BLaER1 (cell line): ENCODE data around the gene PPM1E.

ENCODE experiments used
- H3K27ac ChIP-seq: shearing (Covaris generic); formaldehyde crosslinking; 2 replicates; pipeline ENCODE4 v1.8.1; 2022
- H3K27me3 ChIP-seq: shearing (Covaris generic); formaldehyde crosslinking; 2 replicates; pipeline ENCODE4 v1.8.1; 2022
- H3K36me3 ChIP-seq: shearing (Covaris generic); formaldehyde crosslinking; 2 replicates; pipeline ENCODE4 v1.8.1; 2022
- H3K4me1 ChIP-seq: shearing (Covaris generic); formaldehyde crosslinking; 2 replicates; pipeline ENCODE4 v1.8.1; 2022
- H3K4me2 ChIP-seq: shearing (Covaris generic); formaldehyde crosslinking; 2 replicates; pipeline ENCODE4 v1.8.1; 2022
- H3K4me3 ChIP-seq: shearing (Covaris generic); formaldehyde crosslinking; 2 replicates; pipeline ENCODE4 v1.8.1; 2022
- H3K9ac ChIP-seq: shearing (Covaris generic); formaldehyde crosslinking; 2 replicates; pipeline ENCODE4 v1.8.1; 2022
- H3K9me3 ChIP-seq: shearing (Covaris generic); formaldehyde crosslinking; 2 replicates; pipeline ENCODE4 v1.8.1; 2022
- H4K20me1 ChIP-seq: shearing (Covaris generic); formaldehyde crosslinking; 2 replicates; pipeline ENCODE4 v1.8.1; 2022
- Cebpa-rat ChIP-seq: shearing (Covaris generic); IDR thresholded peaks from 2 replicates; pipeline ENCODE4 v1.8.1; 2022

The PPM1E gene

DNA sequence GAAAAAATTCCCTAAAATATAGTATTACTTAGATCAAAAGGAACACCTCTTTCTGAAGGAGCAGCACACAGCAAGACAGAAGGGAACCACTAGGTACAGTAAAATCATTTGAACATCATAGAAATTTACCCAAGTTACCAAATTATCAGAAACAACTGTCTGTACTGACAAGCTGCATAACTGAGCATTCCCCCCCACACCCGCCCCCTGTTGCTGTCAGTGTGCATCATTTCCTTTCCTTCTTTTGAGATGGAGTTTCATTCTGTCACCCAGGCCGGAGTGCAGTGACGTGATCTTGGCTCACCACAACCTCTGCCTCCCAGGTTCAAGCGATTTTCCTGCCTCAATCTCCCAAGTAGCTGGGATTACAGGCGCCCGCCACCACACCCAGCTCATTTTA is 230.3 kb downstream of the PPM1E start:
- Histone ChIP-seq H3K4me3 (no peak overlapping the region), H3K27me3 (no peaks in the 10 kb centered on the region), H4K20me1 (no peaks in the 10 kb centered on the region), H3K27ac (no peak overlapping the region), H3K9me3 (no peaks in the 10 kb centered on the region), H3K36me3 (no peaks in the 10 kb centered on the region), H3K9ac (no peak overlapping the region), H3K4me2 (no peak overlapping the region), H3K4me1 (no peaks in the 10 kb centered on the region)
- no peak for TF ChIP-seq Cebpa-rat

DNA sequence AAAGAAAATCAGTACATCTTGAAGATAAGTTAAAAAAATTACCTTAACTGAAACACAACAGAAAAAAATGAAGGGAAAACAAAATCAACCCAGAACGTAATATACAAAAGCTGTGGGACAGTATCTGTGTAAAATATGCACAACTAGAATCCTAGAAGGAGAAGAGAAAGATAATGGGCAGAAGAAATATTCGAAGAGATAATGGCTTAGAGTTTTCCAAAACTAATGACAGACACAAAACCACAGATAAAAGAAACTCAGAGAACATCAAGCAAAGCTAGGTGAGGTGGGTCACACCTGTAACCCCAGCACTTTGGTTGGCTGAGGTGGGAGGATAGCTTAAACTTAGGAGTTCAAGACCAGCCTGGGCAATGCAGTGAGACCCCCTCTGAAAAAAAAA is 234.0 kb downstream of the PPM1E start:
- H3K4me3 ChIP-seq, result no peak overlapping the region
- no peak overlapping the region for H3K9ac ChIP-seq
- no peak overlapping the region for H3K4me2 ChIP-seq
- H3K36me3 ChIP-seq, result no peaks in the 10 kb centered on the region
- H3K27me3 ChIP-seq, result no peaks in the 10 kb centered on the region
- no peaks in the 10 kb centered on the region for H3K9me3 ChIP-seq
- no peak overlapping the region for H3K27ac ChIP-seq
- no peak for TF ChIP-seq Cebpa-rat
- H3K4me1 ChIP-seq, result no peaks in the 10 kb centered on the region
- no peaks in the 10 kb centered on the region for H4K20me1 ChIP-seq

DNA sequence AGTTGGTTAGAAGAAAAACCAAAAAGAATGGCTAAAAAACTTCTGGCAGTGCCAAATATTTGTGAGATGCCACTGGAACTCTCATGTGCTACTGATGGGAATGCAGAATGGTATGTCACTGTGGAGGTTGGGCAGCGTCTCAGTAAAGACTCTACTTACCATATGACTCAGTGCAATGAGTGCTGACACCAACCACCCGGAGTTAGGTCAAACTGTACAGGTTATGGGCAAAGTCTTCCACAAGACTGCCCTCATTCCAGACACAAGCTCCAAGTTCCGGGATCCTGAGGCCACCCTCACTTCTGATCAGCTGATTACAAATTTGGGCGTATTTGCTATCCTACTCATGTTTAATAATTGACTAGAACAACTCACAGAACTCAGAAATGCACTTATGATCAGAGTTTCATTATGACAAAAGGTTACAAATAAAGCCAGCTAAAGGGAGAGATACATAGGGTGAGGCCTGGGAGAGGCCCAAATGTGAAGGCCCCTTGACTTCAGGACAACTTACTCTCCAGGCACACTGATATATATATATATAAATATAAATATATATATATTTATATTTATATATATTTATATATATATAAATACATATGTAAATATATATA is 236.2 kb downstream of the PPM1E start:
- H3K36me3 ChIP-seq, result peaks cover 12% of the 10 kb centered on the region
- H3K27ac ChIP-seq, result no peak overlapping the region
- no peak overlapping the region for H3K4me2 ChIP-seq
- H3K9ac ChIP-seq, result no peak overlapping the region
- no peaks in the 10 kb centered on the region for H3K27me3 ChIP-seq
- H4K20me1 ChIP-seq, result no peaks in the 10 kb centered on the region
- no peaks in the 10 kb centered on the region for H3K4me1 ChIP-seq
- H3K9me3 ChIP-seq, result no peaks in the 10 kb centered on the region
- no peak overlapping the region for H3K4me3 ChIP-seq
- TF ChIP-seq Cebpa-rat, result no peak

DNA sequence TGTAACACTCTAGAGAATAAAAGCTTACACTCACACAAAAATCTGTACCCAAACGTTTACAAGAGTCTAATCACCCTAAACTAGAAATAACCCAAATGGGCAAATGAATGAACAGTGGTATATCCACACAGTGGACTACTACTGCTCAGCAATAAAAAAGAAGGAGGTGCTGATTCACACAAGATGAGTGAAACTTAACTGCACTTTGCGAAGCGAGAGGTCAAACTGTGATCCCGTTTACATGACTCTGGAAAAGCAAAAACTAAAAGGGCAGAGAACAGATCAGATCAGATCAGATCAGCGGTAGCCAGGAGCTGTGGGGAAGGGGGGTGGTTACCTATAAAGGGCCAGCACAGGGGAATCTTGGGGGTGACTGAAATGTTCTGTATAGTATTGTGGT is 237.7 kb downstream of the PPM1E start:
- H3K27ac ChIP-seq, result no peak overlapping the region
- H3K9me3 ChIP-seq, result no peaks in the 10 kb centered on the region
- H3K4me1 ChIP-seq, result peaks cover 13% of the 10 kb centered on the region
- H3K36me3 ChIP-seq, result peaks cover 12% of the 10 kb centered on the region
- H3K4me3 ChIP-seq, result no peak overlapping the region
- no peak overlapping the region for H3K9ac ChIP-seq
- H3K27me3 ChIP-seq, result no peaks in the 10 kb centered on the region
- H4K20me1 ChIP-seq, result no peaks in the 10 kb centered on the region
- H3K4me2 ChIP-seq, result no peak overlapping the region
- TF ChIP-seq Cebpa-rat, result no peak

DNA sequence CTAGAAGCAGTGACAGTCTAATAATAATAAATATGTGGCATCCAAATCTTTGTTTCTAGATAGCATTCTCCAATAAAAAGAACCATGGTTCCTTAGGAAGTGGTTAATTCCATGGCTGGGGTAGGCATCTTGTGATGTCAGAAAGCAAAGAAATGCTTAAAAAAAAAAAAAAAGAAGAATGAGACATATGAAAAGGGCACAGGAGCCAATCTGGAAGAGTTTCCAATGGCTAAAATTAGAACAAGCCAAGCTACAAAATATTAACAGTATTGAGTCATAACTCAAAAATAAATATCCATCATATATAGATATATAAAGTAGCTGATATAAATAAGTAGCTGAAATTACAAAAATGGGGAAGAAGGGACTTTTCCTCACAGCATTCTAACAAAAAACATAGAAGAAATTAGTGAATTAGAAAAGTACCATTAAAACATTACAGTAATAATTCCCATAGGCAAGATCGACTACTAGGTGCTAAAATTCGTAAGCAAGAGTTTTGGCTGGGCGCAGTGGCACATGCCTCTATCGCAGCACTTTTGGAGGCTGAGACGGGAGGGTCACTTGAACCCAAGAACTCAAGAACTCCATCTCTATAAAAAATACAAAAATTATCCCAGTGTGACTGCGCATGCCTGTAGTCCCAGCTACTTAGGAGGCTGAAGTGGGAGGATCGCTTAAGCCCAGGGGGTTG is 239.7 kb downstream of the PPM1E start:
- no peak overlapping the region for H3K9ac ChIP-seq
- H3K9me3 ChIP-seq, result no peaks in the 10 kb centered on the region
- H3K27me3 ChIP-seq, result no peaks in the 10 kb centered on the region
- H3K4me2 ChIP-seq, result no peak overlapping the region
- TF ChIP-seq Cebpa-rat, result no peak
- peaks cover 32% of the 10 kb centered on the region for H3K4me1 ChIP-seq
- H3K36me3 ChIP-seq, result peaks cover 12% of the 10 kb centered on the region
- no peaks in the 10 kb centered on the region for H4K20me1 ChIP-seq
- no peak overlapping the region for H3K27ac ChIP-seq
- H3K4me3 ChIP-seq, result no peak overlapping the region

DNA sequence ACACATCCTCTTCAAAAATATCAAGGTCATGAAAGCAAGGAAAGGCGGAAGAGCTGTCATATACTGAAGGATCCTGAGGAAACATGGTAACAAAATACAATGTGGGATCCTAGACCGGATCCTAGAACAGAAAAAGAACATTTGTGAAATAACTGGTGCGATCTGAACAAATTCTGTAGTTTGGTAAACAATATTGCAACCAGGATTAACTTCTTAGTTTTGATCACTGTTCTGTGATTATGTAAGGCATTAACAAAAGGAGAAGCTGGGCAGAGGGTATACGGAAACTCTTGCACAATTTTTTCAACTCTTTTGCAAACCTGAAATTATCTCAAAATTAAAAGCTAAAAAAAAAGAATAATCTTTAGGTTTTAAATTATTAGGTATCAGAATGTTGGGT is 241.3 kb downstream of the PPM1E start:
- Histone ChIP-seq H3K9ac (no peak overlapping the region), H3K4me1 (peaks cover 48% of the 10 kb centered on the region), H3K4me2 (no peak overlapping the region), H3K36me3 (peaks cover 12% of the 10 kb centered on the region), H3K4me3 (no peak overlapping the region), H3K27ac (no peak overlapping the region), H3K9me3 (no peaks in the 10 kb centered on the region), H4K20me1 (no peaks in the 10 kb centered on the region), H3K27me3 (no peaks in the 10 kb centered on the region)
- TF ChIP-seq Cebpa-rat, result no peak

DNA sequence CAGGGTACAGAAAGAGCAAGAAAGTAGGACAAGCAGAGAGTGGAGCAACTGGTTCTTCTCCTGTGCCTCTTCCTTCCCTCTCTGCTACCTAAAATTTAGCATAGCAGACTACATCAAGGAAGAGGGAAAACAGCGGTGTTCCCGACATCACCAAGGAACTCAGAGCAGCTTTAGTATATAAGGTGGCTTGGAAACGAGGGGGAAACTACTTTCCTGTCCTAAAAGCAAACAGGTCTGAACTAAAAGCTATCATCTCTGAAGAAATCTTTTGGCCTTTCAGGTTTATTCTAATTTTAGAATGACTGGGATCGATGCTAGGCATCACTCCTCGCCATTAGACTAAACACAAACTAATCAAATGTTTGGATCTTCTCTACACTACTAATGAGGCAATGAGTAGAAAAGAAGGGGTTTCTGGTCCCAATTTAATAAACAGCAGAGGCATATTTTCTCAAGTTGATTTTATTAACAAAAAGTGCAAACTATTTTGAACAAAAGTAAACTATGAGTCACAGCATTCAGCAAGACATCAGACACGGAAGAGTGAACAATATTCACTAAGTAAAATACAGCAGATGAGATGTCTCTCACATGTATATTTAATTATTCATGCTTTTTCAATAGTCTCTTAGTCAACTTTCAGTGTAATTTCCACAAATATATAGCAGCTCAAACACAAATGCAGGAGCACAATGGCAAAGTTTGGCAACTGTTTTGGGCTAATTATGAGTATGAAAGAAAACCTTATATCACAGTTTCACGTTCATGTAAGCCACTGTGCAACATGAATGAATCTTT is 242.3 kb downstream of the PPM1E start:
- Histone ChIP-seq H3K4me3 (no peak overlapping the region), H3K36me3 (peaks cover 12% of the 10 kb centered on the region), H3K4me2 (peak overlapping the region; percentile 66), H4K20me1 (no peaks in the 10 kb centered on the region), H3K9ac (peak overlapping the region; percentile 50), H3K4me1 (peaks cover 57% of the 10 kb centered on the region), H3K9me3 (no peaks in the 10 kb centered on the region), H3K27ac (peak overlapping the region; percentile 45), H3K27me3 (no peaks in the 10 kb centered on the region)
- no peak for TF ChIP-seq Cebpa-rat

DNA sequence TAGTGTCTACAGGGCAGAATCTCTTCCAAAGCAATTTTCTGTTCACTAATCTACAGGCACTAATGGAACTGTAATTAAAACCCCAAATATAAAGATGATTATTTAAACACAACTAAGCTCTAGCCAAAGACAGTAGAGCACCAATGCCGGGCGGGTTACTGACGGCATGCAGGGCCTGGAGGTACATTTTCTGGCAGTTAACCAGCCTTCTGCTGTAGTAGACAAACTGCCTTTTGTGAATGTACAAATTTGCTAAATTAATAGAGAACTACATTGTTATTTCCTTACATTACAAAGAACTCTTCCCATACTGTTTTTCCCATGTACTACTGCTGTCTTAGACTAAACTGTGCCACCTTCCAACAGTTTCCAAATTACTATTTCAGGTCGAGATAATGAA is 243.2 kb downstream of the PPM1E start:
- H3K27me3 ChIP-seq, result no peaks in the 10 kb centered on the region
- no peak for TF ChIP-seq Cebpa-rat
- H3K9me3 ChIP-seq, result no peaks in the 10 kb centered on the region
- H3K4me3 ChIP-seq, result no peak overlapping the region
- H4K20me1 ChIP-seq, result no peaks in the 10 kb centered on the region
- H3K27ac ChIP-seq, result 0 out of 2 replicates have a peak overlapping the region, but pooled peaks have one; percentile 45
- no peak overlapping the region for H3K9ac ChIP-seq
- H3K4me1 ChIP-seq, result peaks cover 63% of the 10 kb centered on the region
- H3K4me2 ChIP-seq, result peak overlapping the region; percentile 66; the same call in 1 of the 2 replicates
- peaks cover 12% of the 10 kb centered on the region for H3K36me3 ChIP-seq

DNA sequence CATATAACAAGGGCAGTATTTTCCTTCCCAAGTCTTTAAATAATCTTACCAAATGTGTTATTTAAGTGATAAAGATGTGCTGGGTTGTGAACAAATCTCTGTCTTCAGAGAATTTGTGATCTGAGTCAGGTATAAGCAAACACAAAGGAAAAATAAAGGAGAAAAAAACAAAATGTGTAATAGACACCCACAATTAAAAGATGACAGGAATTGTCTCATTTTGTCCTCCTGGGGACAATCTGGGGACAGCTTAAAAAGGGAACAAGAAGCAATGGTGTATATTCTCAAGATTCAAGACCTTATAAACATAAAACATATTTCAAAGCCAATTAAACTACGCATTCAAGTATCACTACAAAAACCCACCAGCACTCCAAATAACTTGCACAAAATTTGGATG is 243.8 kb downstream of the PPM1E start:
- H3K27ac ChIP-seq, result no peak overlapping the region
- H3K4me2 ChIP-seq, result no peak overlapping the region
- H3K4me3 ChIP-seq, result no peak overlapping the region
- H4K20me1 ChIP-seq, result no peaks in the 10 kb centered on the region
- H3K27me3 ChIP-seq, result no peaks in the 10 kb centered on the region
- peaks cover 12% of the 10 kb centered on the region for H3K36me3 ChIP-seq
- peaks cover 69% of the 10 kb centered on the region for H3K4me1 ChIP-seq
- TF ChIP-seq Cebpa-rat, result no peak
- no peaks in the 10 kb centered on the region for H3K9me3 ChIP-seq
- no peak overlapping the region for H3K9ac ChIP-seq

DNA sequence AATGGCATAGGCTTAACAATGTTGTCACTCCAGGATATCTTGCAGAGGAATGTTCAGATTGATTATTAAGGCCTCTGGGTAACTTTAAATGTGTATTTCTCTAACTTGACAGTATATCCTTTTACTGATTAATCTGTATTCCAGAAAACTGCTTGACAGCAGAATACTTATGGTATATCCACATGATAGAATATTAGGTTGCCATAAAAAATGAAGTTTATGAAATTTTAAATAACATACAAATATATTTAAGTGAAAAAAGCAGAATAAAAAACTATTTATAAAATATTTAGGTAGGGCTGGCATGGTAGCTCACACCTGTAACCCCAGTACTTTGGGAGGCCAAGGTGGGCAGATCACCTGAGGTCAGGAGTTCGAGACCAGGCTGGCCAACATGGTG is 244.4 kb downstream of the PPM1E start:
- Histone ChIP-seq H3K4me1 (peaks cover 71% of the 10 kb centered on the region), H3K4me2 (0 out of 2 replicates have a peak overlapping the region, but pooled peaks have one; percentile 63)
- no peak for TF ChIP-seq Cebpa-rat

More for the DNA sequence above, 244.4 kb downstream of the PPM1E start:
- H3K27ac ChIP-seq, result no peak overlapping the region
- no peaks in the 10 kb centered on the region for H3K9me3 ChIP-seq
- peaks cover 12% of the 10 kb centered on the region for H3K36me3 ChIP-seq
- H3K27me3 ChIP-seq, result no peaks in the 10 kb centered on the region
- H3K4me3 ChIP-seq, result no peak overlapping the region
- no peak overlapping the region for H3K9ac ChIP-seq
- no peaks in the 10 kb centered on the region for H4K20me1 ChIP-seq
